NCI-H1694 treated with DMSO at 0.1 percent for 48 hours (cell line): ENCODE results near the gene GRIN1.

ENCODE experiments used
- DNase-seq: peaks from one replicate; lab custom pipeline; 2025; lab: John Stamatoyannopoulos, UW

The GRIN1 gene

DNA sequence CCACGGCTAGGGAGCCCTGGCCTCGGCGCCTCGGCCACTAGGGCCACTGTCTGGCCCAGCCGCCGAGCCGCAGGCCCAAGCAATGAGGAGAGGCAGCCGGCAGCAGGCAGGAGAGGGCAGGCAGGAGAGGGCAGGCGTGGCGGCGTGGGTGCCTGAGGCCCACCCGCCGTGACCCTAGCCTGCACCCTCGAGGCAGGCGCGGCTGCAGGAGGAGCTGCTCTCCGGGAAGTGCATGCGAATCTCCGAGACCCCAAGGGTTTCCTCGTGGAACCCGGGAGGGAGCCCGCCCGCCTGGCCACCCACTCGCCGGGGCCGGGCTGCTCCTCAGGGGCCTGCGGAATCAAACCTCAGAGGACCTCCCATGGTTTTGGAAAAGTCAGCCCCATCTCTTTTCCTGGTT, 9.3 kb downstream of the GRIN1 start:
- no peak for DNase-seq

- no peak for DNase-seq
Observed at GRCh38 chr9:137148661-137149060, 9.7 kb downstream of the GRIN1 start.

DNA sequence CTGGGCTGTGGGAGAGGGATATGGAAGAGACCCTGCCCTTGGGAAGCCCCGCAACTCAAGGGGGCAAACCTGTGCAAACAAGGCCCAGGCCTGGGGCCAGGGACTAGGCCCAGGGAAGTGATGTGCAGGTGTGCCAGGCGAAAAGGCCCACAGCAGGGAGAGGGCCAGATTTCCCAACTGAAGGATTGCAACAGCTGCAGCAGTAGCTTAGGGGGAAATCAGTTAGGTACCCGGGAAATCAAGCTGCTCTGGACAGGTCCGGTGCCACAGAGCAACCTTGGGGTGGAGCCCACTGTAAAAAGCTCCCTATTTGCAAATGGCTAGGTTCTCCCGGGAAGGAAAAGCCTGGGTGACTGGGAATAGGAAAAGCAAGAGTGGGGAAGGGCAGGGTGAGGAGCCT, 10.4 kb downstream of the GRIN1 start:
- no peak for DNase-seq

DNA sequence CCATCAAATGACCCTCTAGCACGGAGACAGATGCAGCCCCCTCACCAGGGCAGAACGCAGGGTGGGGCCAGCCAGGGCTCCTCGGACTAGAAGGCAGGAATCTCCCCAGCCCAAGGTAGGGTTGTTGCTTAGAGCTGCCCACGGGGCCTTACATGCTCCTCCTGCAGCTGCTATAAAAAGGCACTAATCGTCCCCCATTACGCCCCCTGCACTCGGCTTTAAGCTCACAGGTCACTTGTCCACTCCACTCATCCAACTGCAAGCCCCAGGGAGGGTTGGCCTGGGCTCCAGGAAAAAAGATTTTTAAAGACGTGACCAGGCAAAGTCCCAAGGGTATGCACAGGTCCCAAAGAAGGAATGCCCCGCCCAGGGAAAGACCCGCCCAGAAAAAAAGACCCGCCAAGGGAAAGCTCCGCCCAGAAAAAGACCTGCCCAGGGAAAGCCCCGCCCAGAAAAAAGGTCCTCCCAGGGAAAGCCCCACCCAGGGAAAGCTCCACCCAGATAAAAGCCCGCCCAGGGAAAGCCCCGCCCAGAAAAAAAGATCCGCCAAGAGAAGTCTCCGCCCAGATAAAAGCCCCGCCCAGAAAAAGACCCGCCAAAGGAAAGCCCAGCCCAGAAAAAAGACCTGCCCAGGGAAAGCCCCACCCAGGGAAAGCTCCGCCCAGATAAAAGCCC, 11.1 kb downstream of the GRIN1 start:
- DNase-seq: no peak

DNA sequence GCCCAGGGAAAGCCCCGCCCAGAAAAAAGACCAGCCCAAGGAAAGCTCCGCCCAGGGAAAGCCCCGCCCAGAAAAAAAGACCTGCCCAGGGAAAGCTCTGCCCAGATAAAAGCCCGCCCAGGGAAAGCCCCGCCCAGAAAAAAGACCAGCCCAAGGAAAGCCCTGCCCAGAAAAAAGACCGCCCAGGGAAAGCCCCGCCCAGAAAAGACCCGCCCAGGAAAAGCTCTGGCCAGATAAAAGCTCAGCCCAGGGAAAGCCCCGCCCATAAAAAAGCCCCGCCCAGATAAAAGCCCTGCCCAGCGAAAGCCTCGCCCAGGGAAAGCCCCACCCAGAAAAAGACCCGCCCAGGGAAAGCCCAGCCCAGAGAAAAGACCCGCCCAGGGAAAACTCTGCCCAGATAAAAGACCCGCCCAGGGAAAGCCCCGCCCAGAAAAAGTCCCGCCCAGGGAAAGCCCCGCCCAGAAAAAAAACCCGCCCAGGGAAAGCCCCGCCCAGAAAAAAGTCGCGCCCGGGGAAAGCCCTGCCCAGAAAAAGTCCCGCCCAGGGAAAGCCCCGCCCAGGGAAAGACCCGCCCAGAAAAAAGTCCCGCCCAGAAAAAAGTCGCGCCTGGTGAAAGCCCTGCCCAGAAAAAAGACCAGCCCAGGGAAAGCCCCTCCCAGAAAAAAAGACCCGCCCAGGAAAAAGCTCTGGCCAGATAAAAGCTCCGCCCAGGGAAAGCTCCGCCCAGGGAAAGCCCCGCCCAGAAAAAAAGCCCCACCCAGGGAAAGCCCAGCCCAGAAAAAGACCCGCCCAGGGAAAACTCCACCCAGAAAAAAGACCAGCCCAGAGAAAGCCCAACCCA, 11.9 kb downstream of the GRIN1 start:
- DNase-seq: no peak

DNA sequence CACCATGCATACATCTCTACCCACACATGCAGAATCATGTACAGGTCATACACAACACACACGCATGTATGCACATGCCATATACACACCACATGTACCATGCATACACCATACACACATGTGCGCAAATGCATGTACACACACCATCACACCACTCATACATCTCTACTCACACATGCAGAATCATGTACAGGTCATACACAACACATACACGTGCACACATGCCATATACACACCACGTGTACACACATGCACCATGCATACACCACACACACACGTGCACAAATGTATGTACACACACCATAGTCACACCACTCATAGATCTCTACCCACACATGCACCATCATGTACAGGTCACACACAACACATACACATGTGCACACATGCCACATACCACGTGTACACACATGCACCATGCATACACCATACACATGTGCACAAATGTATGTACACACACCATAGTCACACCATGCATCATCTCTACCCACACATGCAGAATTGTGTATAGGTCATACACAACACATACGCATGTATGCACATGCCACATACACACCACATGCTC, 14.0 kb downstream of the GRIN1 start:
- no peak for DNase-seq

DNA sequence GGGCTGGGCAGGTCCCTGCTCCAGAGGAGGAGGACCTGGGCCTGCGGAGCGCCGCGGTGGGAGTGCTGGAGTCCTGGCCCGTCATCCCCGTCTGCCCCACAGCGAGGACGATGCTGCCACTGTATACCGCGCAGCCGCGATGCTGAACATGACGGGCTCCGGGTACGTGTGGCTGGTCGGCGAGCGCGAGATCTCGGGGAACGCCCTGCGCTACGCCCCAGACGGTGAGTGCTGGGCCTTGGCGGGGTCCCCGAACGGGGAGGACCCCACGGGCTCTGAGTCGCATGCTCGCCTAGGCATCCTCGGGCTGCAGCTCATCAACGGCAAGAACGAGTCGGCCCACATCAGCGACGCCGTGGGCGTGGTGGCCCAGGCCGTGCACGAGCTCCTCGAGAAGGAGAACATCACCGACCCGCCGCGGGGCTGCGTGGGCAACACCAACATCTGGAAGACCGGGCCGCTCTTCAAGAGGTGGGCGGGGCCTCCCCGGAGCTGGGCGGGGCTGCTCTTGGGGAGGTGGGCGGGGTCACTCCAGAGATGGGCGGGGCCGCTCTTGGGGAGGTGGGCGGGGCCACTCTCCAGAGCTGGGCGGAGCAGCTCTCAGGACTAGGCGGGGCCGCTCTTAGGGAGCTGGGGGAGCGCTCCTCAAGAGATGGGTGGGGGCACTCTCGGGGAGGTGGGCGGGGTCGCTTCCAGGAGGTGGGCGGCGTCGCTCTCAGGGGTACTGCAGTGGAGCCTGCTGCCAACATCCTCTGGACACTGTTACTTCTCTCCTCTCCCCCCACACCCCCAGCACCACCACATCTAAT, 17.8 kb downstream of the GRIN1 start:
- no peak for DNase-seq

- DNase-seq: no peak
Observed at GRCh38 chr9:137157618-137158415, 18.9 kb downstream of the GRIN1 start.

DNA sequence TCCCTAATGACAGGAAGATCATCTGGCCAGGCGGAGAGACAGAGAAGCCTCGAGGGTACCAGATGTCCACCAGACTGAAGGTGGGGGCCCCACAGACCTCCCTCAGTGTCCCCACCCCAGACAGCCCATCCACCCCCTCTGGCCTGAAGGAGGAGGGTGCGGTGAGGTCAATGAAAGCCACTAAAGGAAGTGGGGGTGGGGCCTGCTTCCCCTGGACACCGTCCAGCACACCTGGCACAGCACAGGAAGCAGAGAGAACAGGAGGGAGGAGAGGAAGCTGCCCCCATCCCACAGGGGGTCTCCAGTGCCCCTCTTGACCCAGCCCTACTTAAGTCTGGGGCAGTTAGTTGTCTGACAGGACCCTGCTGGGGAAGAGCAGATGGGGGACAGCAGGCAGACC, 19.7 kb downstream of the GRIN1 start:
- no peak for DNase-seq

DNA sequence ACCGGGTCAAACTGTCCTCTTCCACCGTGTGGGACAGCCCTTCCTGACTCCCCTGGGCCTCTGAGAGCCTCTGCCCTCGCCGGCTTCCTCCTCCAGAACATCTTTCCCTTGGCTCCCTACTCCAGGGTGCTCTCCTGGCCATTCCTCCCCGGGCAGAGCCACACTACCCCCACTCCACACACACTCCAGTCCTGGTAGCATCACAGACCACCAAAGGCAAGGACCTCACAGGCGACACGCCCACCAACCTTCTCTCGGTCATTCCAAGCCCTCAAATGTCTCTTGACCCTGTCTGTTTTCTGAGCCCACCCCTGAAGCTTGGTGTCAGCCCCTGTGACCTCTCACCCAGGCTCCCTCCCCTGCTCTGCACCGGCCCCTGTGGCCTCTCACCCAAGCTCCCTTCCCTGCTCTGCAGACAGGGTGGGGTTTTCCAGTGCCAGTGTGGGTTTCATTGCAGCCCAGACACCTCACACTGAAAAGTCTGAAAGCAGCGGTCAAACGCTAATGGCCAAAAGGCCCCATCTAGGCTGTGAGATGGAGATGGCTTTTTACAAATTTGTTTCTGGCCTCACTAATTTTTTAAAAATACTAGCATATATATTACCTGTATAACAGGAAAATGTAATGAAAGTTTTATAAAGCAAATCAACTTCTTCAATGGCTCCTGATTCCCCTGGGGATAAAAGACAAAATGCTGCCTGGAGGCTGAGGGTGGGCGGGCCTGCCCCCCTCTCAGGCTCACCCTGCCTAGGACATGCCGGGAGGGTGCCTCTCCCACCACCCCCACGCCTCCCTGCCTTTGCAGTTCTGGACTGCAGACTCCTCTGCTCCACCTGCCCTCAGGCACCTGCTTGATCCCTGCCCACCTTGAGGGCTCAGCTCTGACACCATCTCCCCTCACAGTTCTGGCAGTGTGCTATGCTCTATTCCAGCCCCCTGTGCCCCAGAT, 20.4 kb downstream of the GRIN1 start:
- DNase-seq: no peak

- DNase-seq: no peak
Observed at GRCh38 chr9:137160054-137160425, 21.1 kb downstream of the GRIN1 start.

DNA sequence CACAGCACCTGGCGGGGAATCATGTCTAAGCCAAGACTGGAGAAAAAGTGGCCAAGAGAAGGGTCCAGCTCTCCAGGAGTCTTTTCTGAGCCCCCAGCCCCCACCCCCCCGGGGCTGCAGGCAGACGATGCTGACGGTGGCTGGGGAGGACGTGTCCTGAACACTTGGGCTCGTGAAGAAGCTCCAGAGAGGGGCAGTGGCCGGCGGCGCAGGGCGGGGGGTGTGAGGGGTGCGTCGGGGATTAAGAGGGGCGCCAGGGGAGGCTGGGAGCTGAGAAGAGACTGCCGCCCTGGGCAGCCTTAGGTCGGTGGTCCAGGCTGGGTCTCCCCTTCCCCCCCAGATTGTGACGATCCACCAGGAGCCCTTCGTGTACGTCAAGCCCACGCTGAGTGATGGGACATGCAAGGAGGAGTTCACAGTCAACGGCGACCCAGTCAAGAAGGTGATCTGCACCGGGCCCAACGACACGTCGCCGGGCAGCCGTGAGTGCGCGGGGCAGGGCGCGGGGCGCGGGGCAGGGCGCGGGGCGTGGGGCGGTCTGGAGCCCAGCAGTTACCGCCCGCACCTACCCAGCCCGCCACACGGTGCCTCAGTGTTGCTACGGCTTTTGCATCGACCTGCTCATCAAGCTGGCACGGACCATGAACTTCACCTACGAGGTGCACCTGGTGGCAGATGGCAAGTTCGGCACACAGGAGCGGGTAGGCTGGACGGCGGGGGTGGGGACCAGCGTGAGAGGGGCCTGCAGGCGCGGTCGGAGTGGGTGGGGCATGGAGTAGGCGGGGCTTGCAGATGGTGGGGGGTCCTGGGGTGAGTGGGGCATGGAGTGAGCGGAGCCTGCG, 22.0 kb downstream of the GRIN1 start:
- DNase-seq: no peak

DNA sequence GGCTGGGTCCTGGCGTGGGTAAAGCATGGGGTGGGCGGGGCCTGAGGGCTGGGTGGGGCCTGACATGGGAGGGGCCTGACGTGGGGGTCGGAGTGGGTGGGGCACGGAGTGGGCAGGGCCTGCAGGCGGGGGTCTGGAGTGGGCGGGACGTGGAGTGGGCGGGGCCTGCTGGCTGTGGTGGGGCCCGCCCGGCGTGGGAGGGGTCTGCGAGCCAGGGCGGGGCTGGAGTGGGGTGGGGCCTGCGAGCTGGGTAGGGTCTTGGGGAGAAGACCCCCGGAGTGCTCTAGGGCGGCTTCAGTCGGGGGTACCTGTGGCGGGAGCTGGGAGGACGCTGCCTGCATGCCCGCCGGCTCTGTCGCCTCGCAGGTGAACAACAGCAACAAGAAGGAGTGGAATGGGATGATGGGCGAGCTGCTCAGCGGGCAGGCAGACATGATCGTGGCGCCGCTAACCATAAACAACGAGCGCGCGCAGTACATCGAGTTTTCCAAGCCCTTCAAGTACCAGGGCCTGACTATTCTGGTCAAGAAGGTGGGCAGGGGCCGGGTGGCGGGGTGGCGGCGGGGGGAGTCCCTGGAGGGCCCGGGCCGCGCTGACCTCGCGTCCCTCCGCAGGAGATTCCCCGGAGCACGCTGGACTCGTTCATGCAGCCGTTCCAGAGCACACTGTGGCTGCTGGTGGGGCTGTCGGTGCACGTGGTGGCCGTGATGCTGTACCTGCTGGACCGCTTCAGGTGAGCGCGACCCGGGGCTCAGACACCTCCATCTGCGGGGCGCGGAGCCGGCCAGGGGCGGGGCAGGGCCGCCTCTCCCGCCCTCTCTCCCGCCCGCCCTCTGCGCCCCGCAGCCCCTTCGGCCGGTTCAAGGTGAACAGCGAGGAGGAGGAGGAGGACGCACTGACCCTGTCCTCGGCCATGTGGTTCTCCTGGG, 22.9 kb downstream of the GRIN1 start:
- no peak for DNase-seq

DNA sequence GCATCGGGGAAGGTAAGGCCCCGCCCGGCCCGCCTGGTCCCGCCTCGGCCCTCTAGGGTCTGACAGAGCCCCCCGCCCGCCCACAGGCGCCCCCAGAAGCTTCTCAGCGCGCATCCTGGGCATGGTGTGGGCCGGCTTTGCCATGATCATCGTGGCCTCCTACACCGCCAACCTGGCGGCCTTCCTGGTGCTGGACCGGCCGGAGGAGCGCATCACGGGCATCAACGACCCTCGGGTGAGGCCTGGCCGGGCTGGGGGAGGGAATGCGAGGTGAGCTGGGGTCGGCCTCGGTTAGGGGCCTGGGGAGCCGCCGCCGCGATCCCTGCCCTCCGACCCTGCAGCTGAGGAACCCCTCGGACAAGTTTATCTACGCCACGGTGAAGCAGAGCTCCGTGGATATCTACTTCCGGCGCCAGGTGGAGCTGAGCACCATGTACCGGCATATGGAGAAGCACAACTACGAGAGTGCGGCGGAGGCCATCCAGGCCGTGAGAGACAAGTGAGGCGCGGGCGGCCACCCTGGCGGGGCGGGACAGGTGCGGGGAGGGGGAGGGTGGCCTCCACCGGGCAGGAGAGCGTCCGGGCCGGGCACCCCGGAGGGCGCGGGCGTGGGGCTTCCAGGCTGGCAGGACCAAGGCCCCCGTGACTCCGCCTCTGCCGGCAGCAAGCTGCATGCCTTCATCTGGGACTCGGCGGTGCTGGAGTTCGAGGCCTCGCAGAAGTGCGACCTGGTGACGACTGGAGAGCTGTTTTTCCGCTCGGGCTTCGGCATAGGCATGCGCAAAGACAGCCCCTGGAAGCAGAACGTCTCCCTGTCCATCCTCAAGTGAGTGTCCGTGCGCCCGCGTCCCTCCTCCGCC, 23.8 kb downstream of the GRIN1 start:
- DNase-seq: no peak

DNA sequence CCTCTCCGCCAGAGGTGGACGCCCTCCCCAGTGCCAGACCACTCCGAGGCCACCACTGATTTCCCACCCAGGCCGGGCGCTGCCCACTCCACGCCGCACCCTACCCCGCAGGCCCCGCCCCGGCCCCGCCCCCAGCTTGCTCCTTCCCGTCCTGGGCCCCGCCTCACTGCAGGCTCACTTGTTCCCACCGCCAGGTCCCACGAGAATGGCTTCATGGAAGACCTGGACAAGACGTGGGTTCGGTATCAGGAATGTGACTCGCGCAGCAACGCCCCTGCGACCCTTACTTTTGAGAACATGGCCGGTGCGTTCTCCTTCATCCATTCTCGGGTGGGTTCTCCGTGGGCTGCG, 24.4 kb downstream of the GRIN1 start:
- DNase-seq: no peak

DNA sequence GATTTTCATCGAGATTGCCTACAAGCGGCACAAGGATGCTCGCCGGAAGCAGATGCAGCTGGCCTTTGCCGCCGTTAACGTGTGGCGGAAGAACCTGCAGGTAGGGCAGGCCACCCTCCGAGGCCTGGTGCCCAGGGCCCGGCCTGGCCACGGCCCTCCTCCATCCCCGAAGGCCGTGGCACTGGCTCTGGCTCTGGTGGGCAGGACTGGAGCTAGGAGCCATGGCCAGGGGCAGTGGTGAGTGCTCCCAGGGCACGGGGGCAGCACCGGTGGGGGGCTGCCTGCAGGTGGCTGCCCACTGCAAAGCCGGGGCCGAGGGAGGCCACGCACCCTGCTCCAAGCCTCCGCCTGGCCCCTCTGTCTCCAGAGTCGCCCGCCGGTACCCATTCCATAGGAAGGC, 24.9 kb downstream of the GRIN1 start:
- no peak for DNase-seq

DNA sequence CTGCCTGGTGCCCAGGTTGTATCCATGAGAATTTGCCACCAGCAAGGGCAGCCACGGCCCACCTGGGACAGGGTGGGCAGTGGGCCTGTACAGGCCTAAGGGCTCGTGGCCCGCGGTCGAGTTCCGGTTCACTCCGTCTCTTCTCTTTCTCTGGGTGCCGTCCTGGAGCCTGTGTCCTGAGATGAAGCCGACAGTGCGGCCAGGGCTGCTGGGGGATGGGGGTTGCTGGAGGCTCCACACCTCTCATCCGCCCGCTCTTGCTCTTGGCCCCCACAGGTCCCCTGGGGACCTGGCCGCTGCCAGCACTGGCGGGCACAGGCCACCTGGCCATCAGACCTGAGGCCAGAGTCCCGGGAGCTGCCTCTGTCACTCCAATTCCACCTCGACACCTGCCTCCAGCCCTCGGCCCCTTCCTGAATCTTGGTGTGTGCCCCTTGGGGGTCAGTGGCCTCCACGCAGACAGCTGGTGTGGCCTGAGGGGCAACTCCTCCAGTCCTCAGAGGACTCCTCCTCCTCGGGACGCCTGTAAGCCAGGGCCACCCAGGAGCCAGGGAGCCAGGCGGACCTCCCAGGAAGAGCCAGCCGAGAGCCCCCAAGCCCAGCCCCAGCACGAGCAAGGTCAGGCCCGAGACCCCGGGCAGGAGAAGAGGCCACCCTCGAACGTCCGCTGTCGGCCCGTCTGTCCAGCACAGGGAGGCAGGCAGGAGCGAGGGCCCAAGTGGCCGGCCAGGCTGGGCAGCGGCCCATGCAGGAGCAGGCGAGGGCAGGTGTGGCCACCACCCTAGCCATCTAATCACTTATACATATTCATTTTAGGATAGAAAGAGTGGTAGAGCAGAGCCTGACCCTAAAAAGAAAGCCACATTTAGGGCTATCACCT, 25.7 kb downstream of the GRIN1 start:
- DNase-seq: no peak
